22Rv1 (cell line): ENCODE measurements around the gene KDM2A.

Experiments
- CTCF ChIP-seq: fragments of 450-650 bp; IDR thresholded peaks from 2 replicates; pipeline ENCODE4 v1.5.1; 2017; ENCODE audit warnings: mild to moderate bottlenecking
- ZFX ChIP-seq: fragments of 450-650 bp; IDR thresholded peaks from 2 replicates; pipeline ENCODE4 v1.6.1; 2017; ENCODE audit warnings: antibody characterized with exemption, borderline replicate concordance

- no peak for TF ChIP-seq CTCF
- no peak for TF ChIP-seq ZFX
Measured at GRCh38 chr11:67260406-67260805, 141.3 kb downstream of the KDM2A start.
